ENCODE measurements around the gene AMDHD2. TPM values are rescaled to one million over a fixed set of nuclear protein-coding genes. Genes with fewer than 3 reads are reported as not detected.

The AMDHD2 gene
- total RNA-seq, 1 donor = 94.8 TPM

DNA sequence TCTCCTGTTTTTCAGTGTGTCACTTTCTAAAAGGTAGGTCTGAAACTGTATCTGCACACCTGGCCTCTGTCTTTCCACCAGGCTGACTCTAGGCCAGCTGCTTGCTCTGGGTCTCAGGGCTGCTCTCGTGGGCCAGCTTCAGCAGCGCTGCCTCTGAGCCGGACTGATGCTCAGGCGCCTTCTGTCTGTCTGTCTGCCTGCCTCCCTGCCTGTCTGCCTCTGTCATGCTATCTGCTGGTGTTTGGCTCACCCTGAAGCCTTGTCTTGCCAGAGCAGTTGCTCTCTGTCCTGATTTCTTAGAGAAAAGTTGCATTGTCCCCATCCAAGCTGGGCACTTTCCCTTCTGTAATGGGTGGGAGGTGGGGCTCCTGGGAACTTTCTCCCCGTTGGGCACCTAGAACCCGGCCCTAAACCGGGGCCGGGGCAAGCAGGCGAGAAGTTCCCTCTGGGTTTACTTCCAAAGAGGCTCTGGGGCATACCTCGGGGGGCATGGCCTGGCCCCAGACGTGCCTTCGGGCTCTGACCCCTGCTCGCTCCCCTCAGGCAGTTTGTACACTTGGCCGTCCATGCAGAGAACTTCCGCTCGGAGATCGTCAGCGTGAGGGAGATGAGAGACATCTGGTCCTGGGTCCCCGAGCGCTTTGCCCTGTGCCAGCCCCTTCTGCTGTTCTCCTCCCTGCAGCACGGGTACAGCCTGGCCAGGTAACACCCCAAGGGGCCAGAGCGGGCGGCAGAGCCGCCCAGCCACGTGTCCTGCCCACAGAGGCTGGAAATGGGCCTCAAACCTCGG, 22.3 kb upstream of the AMDHD2 start:
- peaks cover 16% of the 10 kb centered on the region for H3K4me1 ChIP-seq (ENCODE audit: insufficient read depth, low read length)
- H3K4me2 ChIP-seq (ENCODE audit: insufficient read depth, low read length) = no peak overlapping the region
- no peak overlapping the region for H3K4me3 ChIP-seq (ENCODE audit: insufficient read depth, low read length)
- peaks cover 35% of the 10 kb centered on the region for H4K20me1 ChIP-seq (ENCODE audit: insufficient read depth, low read length)
- TF ChIP-seq, protein P1, sequence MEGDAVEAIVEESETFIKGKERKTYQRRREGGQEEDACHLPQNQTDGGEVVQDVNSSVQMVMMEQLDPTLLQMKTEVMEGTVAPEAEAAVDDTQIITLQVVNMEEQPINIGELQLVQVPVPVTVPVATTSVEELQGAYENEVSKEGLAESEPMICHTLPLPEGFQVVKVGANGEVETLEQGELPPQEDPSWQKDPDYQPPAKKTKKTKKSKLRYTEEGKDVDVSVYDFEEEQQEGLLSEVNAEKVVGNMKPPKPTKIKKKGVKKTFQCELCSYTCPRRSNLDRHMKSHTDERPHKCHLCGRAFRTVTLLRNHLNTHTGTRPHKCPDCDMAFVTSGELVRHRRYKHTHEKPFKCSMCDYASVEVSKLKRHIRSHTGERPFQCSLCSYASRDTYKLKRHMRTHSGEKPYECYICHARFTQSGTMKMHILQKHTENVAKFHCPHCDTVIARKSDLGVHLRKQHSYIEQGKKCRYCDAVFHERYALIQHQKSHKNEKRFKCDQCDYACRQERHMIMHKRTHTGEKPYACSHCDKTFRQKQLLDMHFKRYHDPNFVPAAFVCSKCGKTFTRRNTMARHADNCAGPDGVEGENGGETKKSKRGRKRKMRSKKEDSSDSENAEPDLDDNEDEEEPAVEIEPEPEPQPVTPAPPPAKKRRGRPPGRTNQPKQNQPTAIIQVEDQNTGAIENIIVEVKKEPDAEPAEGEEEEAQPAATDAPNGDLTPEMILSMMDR (IDR thresholded peaks at IDR 0.05; ENCODE audit: extremely low read depth, low read depth, low read length) = no peak
- H3K27ac ChIP-seq (ENCODE audit: low read depth, low read length) = no peak overlapping the region
- H2AFZ ChIP-seq (ENCODE audit: low read length) = no peak overlapping the region
- DNase-seq (ENCODE audit: insufficient read length, low spot score, missing footprints) = no peak
- H3K79me2 ChIP-seq (ENCODE audit: insufficient read depth, low read length) = no peaks in the 10 kb centered on the region
- no peaks in the 10 kb centered on the region for H3K9me3 ChIP-seq (ENCODE audit: low read depth, low read length)
- peaks cover 15% of the 10 kb centered on the region for H3K36me3 ChIP-seq (ENCODE audit: insufficient read depth, low read length)
- H3K27me3 ChIP-seq (ENCODE audit: insufficient read depth, low read length) = no peaks in the 10 kb centered on the region

DNA sequence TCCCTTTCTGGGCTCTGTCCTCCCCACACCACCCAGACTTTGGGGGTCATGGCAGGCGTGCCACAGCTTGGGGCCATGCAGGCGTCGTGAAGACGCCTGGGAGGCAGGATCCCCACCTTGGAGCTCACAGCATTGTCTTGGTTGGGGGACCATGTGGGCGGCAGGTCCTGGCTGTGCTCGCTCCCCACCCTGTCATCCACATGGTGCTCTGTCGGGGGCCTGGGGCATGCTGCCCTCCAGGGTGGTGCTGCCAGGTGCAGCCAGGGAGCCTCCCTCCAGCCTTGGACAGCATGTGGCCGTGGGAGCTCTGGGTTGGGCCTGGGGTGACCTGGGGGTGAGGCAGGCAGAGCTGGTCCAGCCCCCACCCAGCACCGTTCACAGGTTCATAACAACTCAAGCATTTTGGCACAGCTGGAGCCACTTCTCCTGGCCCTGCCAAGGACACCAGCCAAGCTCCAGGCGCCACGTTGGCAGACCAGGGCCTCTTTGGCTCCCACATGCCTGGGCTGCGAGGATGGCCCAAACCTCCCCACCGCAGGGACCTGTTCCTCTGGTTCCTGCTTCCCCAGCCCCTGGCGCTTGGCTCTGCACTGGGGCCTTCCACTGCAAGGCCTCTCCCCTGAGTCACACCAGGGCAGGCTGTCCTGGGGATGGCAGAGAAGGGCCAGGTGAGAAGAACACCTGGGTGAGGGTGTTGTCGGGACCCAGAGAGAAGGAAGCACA, 21.5 kb upstream of the AMDHD2 start:
- H3K36me3 ChIP-seq (ENCODE audit: insufficient read depth, low read length) = peaks cover 15% of the 10 kb centered on the region
- H3K4me3 ChIP-seq (ENCODE audit: insufficient read depth, low read length) = no peak overlapping the region
- no peaks in the 10 kb centered on the region for H3K79me2 ChIP-seq (ENCODE audit: insufficient read depth, low read length)
- no peak overlapping the region for H3K27ac ChIP-seq (ENCODE audit: low read depth, low read length)
- H3K4me2 ChIP-seq (ENCODE audit: insufficient read depth, low read length) = no peak overlapping the region
- DNase-seq (ENCODE audit: insufficient read length, low spot score, missing footprints) = peak; percentile 70
- H4K20me1 ChIP-seq (ENCODE audit: insufficient read depth, low read length) = peaks cover 35% of the 10 kb centered on the region
- H2AFZ ChIP-seq (ENCODE audit: low read length) = no peak overlapping the region
- no peaks in the 10 kb centered on the region for H3K27me3 ChIP-seq (ENCODE audit: insufficient read depth, low read length)
- peaks cover 17% of the 10 kb centered on the region for H3K4me1 ChIP-seq (ENCODE audit: insufficient read depth, low read length)
- TF ChIP-seq, protein P1 (IDR thresholded peaks at IDR 0.05; ENCODE audit: extremely low read depth, low read depth, low read length) = no peak
- no peaks in the 10 kb centered on the region for H3K9me3 ChIP-seq (ENCODE audit: low read depth, low read length)

DNA sequence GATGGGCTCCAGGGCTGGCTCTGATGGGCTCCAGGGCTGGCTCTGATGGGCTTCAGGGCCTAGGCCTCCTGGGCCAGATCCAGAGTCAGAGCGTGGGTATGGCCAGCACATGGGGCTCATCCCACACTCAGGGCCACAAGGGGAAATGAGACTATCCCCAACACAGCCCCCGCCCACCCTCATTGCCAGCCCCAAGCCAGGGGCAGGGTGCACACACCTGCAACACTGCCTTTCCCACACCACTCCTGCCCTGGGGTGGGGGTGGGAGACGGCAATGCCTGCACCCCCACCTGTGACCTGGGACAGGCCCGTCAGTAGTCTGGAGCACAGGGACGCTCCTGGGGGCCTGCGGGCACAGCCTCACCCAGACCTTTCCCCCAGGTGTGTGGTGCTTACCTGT, 20.7 kb upstream of the AMDHD2 start:
- Histone ChIP-seq H3K27ac (ENCODE audit: low read depth, low read length) (no peak overlapping the region), H2AFZ (ENCODE audit: low read length) (no peak overlapping the region), H4K20me1 (ENCODE audit: insufficient read depth, low read length) (peaks cover 35% of the 10 kb centered on the region), H3K9me3 (ENCODE audit: low read depth, low read length) (no peaks in the 10 kb centered on the region), H3K4me2 (ENCODE audit: insufficient read depth, low read length) (no peak overlapping the region), H3K36me3 (ENCODE audit: insufficient read depth, low read length) (peaks cover 15% of the 10 kb centered on the region), H3K79me2 (ENCODE audit: insufficient read depth, low read length) (no peaks in the 10 kb centered on the region), H3K4me1 (ENCODE audit: insufficient read depth, low read length) (peaks cover 17% of the 10 kb centered on the region), H3K27me3 (ENCODE audit: insufficient read depth, low read length) (no peaks in the 10 kb centered on the region), H3K4me3 (ENCODE audit: insufficient read depth, low read length) (no peak overlapping the region)
- DNase-seq (ENCODE audit: insufficient read length, low spot score, missing footprints) = peak; percentile 65
- TF ChIP-seq, protein P1 (IDR thresholded peaks at IDR 0.05; ENCODE audit: extremely low read depth, low read depth, low read length) = no peak

DNA sequence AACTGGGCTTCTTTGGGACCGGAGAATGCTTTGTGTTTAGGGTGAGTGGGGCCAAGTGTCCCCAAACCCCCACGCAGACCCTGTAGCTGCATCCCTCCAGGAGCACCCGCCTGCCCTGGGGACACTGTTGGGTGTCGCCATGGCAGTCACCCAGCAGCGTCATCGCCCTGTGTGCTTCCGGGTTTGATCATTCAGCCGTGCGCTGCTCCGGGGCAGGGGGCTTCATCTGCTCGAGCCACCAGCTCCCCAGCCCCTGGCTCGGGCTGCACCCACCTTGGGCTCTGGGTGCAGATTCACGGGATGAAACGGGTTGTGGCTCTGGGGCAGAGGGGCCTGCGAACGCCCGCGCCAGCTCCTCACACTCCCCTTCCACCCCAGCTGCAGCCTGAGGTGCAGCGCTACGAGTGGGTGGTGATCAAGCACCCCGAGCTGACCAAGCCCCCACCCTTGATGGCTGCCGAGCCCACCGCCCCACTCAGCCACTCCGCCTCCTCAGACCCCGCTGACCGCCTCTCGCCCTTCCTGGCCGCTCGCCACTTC, 20.2 kb upstream of the AMDHD2 start:
- Histone ChIP-seq H3K27ac (ENCODE audit: low read depth, low read length) (no peak overlapping the region), H3K4me2 (ENCODE audit: insufficient read depth, low read length) (no peak overlapping the region), H2AFZ (ENCODE audit: low read length) (no peak overlapping the region), H3K9me3 (ENCODE audit: low read depth, low read length) (no peaks in the 10 kb centered on the region), H3K36me3 (ENCODE audit: insufficient read depth, low read length) (peaks cover 15% of the 10 kb centered on the region), H3K4me3 (ENCODE audit: insufficient read depth, low read length) (no peak overlapping the region), H4K20me1 (ENCODE audit: insufficient read depth, low read length) (peaks cover 35% of the 10 kb centered on the region), H3K4me1 (ENCODE audit: insufficient read depth, low read length) (peaks cover 17% of the 10 kb centered on the region), H3K79me2 (ENCODE audit: insufficient read depth, low read length) (no peaks in the 10 kb centered on the region), H3K27me3 (ENCODE audit: insufficient read depth, low read length) (no peaks in the 10 kb centered on the region)
- TF ChIP-seq, protein P1 (IDR thresholded peaks at IDR 0.05; ENCODE audit: extremely low read depth, low read depth, low read length) = no peak
- DNase-seq (ENCODE audit: insufficient read length, low spot score, missing footprints) = peak; percentile 3

Measured in osteoblast (primary cell).